IPS DF 19.7 (cell line): ENCODE measurements around the gene GIGYF2.
"Not testable (repeated sequence)": the region's sequence is repeated elsewhere in the genome, so short reads cannot be mapped to it uniquely, and the experiment has no call there.

ENCODE experiments used
- DNase-seq: peaks from one replicate; pipeline ENCODE4 v3.0.0-alpha.2; 2013; ENCODE audit warnings: low read depth, low spot score

Gene GIGYF2

GRCh38 chr2:232892221-232892620 is 195.1 kb downstream of the GIGYF2 start:
- no peak for DNase-seq

- DNase-seq: no peak
These were observed 195.7 kb downstream of the GIGYF2 start for GRCh38 chr2:232892843-232893242.

- no peak for DNase-seq
These were observed 196.7 kb downstream of the GIGYF2 start for GRCh38 chr2:232893834-232894233.

GRCh38 chr2:232894251-232894650 is 197.1 kb downstream of the GIGYF2 start:
- DNase-seq: no peak

- no peak for DNase-seq
These were observed 197.6 kb downstream of the GIGYF2 start for GRCh38 chr2:232894746-232895145.

GRCh38 chr2:232896111-232896510 is 199.0 kb downstream of the GIGYF2 start:
- DNase-seq: no peak

- DNase-seq: no peak
These were observed 199.8 kb downstream of the GIGYF2 start for GRCh38 chr2:232896720-232897597.

GRCh38 chr2:232897598-232898408 is 200.7 kb downstream of the GIGYF2 start:
- no peak for DNase-seq

- no peak for DNase-seq
These were observed 201.7 kb downstream of the GIGYF2 start for GRCh38 chr2:232898592-232899543.

GRCh38 chr2:232900811-232901735 is 203.9 kb downstream of the GIGYF2 start:
- no peak for DNase-seq

- no peak for DNase-seq
These were observed 204.8 kb downstream of the GIGYF2 start for GRCh38 chr2:232901736-232902578.

- DNase-seq: no peak
These were observed 206.9 kb downstream of the GIGYF2 start for GRCh38 chr2:232903989-232904388.

- not testable (repeated sequence) for DNase-seq
These were observed 210.0 kb downstream of the GIGYF2 start for GRCh38 chr2:232906867-232907717.

- DNase-seq: not testable (repeated sequence)
These were observed 210.6 kb downstream of the GIGYF2 start for GRCh38 chr2:232907718-232908085.

GRCh38 chr2:232908695-232909094 is 211.6 kb downstream of the GIGYF2 start:
- no peak for DNase-seq
